Erythroblast (primary cell): ENCODE data around the gene IL6ST.

Experiments
- GATA1 ChIP-seq: IDR thresholded peaks from 2 replicates; pipeline ENCODE4 v1.6.1; 2011; ENCODE audit warnings: low read depth, mild to moderate bottlenecking, control low read depth, low read length, moderate library complexity
- POLR2A ChIP-seq: IDR thresholded peaks from 2 replicates; pipeline ENCODE4 v1.6.1; 2011; ENCODE audit warnings: mild to moderate bottlenecking, low read length

DNA sequence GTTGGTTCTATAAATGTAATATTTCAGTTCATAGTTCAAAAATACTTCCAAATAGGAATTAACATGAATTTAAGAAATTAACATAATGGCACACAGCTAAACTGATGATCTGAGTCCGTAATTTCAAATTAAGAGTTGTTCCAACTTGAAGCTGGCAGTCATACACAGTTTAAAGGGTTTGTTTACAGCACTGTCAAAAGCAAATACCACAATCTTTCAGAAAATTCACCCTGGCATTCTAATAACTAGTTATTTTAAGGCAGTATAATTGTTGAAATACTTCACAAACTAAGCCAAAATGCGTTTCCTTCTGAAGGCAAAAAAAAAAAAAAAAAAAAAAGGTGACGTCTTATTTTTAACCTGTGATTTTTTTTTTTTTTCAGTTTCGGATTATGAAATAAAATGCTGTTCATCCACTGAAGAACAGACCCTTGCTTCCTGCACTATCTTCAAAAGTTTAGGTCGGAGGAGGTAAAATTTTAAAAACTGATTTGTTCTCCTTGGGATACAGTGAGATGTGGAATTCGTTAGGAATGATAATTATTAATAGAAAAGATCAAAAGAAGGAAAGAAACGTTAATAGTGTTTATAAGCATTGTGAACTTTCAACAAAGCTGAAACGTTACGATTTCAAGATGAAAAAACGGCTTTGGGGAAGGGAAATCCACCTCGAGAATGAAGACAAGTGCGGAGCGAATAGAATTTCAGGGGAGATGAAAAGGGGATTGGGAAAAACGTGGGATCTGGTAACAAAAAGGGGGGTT lies 850 bp downstream of the IL6ST start:
- TF ChIP-seq POLR2A (no peak), GATA1 (no peak)
